HG02885 (cell line): ENCODE results near the gene CCDC85C.

ENCODE experiments used
- ATAC-seq: cut with Tn5 transposase; IDR thresholded peaks from one replicate; pipeline ENCODE4 v1.9.1; 2021; ENCODE audit warnings: mild to moderate bottlenecking; ENCODE audit not compliant: unreplicated experiment, poor library complexity

CCDC85C gene

DNA sequence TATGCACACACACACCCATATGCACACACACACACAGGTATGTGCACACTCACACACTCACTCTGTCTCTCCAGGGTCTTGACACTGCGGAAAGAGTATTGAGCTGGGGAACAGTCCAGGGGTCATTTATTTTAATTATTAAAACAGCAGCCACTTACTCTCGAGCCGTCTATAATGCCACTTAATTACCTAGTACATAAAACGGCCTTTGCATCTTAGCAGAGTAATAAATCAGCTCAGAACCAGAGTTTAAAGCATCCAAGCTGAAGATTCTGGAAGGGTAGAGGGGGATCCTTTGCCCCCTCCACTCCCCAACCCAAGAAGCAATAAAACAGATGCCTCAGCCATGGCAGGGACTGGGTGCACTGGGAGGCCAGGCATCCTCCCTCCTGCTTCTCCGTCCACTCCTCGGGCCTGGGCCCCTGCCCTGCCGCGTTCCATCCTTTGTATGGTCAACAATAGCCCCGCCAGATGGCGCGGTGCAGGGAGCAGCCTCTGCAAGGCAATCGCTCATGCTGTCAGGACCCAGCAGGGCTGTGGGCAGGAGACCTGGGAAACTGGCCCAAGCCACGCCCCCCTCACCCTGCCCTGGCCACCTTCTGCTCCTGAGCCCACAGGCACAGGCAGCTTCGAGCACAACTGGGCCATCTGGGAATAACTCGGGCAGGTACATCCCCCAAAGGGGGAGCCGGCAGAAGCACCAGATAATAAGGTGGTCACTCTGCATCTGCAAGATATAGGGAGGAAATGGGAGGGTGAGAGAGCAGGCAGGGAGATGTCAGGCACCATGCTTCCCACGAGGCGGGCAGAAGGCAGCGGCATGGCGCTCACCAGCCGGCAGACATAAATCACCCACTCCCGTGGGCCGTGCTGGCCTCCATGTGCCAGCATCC is 40.9 kb downstream of the CCDC85C start:
- no peak for ATAC-seq

GRCh38 chr14:99561864-99562263 is 42.1 kb downstream of the CCDC85C start:
- ATAC-seq = no peak

GRCh38 chr14:99560922-99561683 is 42.9 kb downstream of the CCDC85C start:
- ATAC-seq = no peak

GRCh38 chr14:99560403-99560802 is 43.6 kb downstream of the CCDC85C start:
- no peak for ATAC-seq

GRCh38 chr14:99559286-99559990 is 44.6 kb downstream of the CCDC85C start:
- ATAC-seq = no peak

DNA sequence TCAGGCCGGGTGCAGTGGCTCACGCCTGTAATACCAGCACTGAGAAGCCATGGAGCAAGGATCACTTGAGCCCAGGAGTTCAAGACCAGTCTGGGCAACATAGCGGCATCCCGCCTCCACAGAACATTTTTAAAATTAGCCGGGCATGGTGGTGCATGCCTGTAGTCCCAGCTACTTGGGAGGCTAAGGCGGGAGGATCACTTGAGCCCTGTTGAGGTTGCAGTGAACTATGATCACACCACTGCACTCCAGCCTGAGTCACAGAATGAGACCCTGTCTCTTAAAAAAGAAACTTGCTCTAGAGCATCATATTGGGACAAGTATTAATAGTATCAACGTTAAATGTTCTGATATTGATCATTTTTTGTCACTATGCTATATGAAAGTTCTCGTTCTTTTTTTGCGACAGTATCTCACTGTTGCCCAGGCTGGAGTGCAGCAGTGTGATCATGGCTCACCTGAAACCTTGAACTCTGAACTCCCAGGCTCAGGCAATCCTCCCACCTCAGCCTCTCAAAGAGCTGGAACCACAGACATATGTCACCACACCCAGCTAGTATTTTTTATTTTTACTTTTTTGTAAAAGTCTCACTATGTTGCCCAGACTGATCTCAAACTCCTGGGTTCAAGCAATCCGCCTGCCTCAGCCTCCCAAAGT is 47.7 kb downstream of the CCDC85C start:
- no peak for ATAC-seq

GRCh38 chr14:99554757-99555531 is 49.1 kb downstream of the CCDC85C start:
- no peak for ATAC-seq

DNA sequence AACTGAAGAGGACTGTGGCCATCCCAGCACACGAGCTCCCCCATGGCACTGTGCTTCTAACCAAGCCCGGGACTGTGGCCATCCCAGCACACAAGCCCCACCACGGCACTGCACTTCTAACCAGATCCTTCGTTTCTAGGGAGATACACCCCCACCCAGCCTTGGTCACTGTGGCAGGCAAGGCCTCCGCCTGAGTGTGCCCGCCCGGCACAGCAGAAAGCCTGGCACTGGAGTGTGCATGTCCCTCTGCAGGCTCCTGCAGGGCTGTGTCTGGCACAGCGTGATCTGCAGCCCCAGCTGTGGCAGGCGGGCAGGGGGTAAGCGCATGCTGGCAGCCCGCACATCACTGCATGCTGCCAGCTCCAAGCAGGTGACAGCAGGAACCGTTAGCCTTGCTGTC is 49.8 kb downstream of the CCDC85C start:
- ATAC-seq = no peak

- no peak for ATAC-seq
These were observed 51.3 kb downstream of the CCDC85C start for GRCh38 chr14:99552572-99553216.

DNA sequence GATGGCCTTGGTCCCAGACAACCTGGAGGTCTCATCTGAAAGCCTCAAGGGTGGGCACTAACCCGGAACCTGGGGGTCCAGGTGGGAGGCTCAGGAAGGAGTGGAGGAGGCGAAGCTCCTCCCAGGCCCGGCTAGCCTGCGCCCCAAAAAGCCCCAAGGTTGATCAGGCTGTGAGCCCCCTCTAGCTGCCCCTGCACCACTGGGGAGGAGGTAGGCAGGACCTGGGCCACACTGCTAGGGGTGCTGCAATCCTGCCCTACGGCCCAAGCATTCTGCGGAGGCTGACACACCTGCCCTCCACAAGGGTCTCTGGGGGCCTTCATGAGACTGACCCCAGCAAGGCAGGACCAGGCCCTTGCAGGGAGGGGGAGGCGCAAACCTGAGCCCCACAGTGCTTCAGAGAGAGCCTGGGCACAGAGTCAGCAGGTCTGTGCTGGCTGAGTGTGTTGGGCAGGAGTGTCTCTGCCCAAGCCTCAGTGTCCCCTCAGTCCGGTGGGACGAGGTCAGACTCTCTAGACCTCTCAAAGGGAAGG is 51.9 kb downstream of the CCDC85C start:
- ATAC-seq = no peak

DNA sequence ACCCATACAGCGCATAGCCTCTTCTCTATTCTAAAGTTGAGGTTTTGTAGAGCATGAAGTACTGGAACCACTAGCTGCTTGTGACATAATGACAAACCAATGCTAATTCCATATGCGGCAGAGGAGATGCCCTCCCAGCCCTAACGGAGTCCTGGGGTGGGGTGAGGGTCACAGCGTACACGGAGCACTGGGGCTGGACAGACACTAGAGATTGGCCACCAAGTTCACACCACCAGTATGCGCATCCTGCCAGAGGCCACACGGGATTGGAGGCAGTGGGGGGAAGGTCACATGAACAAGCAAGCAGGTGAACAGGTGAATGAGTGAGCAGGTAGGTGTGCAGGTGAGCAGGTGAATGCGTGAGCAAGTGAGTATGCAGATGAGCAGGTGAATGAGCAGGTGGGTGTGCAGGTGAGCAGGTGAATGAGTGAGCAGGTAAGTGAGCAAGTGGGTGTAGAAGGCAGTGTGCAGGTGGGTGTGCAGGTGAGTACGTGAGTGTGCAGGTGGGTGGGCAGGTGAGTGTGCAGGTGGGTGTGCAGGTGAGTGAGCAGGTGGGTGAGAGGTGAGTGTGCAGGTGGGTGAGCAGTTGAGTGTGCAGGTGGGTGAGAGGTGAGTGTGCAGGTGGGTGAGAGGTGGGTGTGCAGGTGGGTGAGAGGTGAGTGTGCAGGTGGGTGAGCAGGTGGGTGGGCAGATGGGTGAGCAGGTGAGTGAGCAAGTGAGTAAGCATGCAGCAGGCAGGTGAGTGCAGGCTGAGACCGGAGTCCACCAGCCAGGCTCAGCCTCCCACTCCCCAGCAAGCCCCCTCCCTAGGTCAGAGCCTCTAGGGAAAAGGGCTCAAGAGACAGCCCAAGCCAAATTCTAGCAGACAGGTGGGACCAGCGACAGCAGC is 52.7 kb downstream of the CCDC85C start:
- ATAC-seq = no peak

- ATAC-seq = no peak
These were observed 53.5 kb downstream of the CCDC85C start for GRCh38 chr14:99550387-99550992.

GRCh38 chr14:99549684-99550083 is 54.3 kb downstream of the CCDC85C start:
- no peak for ATAC-seq

GRCh38 chr14:99548871-99549515 is 55.0 kb downstream of the CCDC85C start:
- ATAC-seq = no peak

GRCh38 chr14:99548255-99548654 is 55.8 kb downstream of the CCDC85C start:
- ATAC-seq = no peak

DNA sequence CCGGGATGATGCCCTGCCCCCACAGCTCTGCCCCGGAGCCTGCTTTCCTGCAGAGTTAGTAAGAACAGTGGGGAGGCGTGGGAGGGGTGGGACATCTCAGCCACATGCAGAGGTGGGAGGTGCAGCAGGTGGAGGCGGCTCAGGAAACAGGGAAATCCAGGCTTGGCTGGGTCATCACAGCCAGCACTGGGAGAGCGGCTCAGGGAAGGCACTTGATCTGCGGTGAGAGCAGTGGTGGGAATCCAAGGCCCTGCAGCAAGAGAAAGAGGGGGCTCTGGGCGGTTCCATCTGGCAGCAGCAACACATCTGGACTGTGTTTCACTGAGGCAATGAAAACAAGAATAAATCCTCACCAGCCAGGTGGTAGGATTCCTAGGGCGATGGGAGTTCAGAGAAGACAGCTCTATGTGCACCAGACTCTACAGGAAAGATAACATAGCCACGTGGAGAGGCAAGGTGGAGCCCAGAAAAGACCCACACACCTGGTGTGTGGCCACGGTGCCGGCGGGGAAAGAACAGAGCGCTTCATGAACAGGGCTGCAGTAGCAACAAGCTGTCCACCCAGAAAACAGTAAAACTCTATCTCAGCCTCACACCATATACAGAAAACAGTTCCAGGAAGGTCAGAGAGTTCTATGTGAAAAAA is 57.6 kb downstream of the CCDC85C start:
- no peak for ATAC-seq

- ATAC-seq = no peak
These were observed 58.4 kb downstream of the CCDC85C start for GRCh38 chr14:99545586-99545985.
